LNCAP (cell line): Measurements from ENCODE around the gene BARX1.

ENCODE experiments used
- CTCF ChIP-seq: fragments of 450-650 bp; IDR thresholded peaks from 2 replicates; pipeline ENCODE4 v1.5.1; 2017; ENCODE audit warnings: mild to moderate bottlenecking

Gene BARX1

GRCh38 chr9:93947409-93948070 lies 7.6 kb downstream of the BARX1 start:
- no peak for TF ChIP-seq CTCF

- no peak for TF ChIP-seq CTCF
Measured at GRCh38 chr9:93946338-93946712, 8.8 kb downstream of the BARX1 start.

GRCh38 chr9:93945400-93946337 lies 9.5 kb downstream of the BARX1 start:
- TF ChIP-seq CTCF = no peak

GRCh38 chr9:93944011-93944410 lies 11.1 kb downstream of the BARX1 start:
- no peak for TF ChIP-seq CTCF

DNA sequence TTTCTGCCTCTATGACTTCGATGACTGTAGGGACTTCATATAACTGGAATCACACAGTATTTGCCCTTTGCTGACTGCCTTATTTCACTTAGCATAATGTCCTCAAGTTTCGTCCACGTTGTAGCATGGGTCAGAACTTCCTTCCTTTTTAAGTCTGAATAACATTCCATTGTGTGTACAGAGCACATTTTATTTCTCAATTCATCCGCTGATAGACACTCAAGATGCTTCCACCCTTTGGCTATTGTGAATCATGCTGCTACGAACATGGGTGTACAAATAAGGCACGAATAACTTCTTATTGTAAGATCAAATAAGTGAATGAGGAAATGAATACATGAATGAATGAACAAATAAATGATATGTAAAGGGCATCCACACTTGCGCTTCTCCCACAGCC lies 13.0 kb downstream of the BARX1 start:
- no peak for TF ChIP-seq CTCF

GRCh38 chr9:93941493-93941892 lies 13.7 kb downstream of the BARX1 start:
- no peak for TF ChIP-seq CTCF

- no peak for TF ChIP-seq CTCF
Measured at GRCh38 chr9:93940951-93941350, 14.2 kb downstream of the BARX1 start.
